GM04504 (cell line): ENCODE data around the gene ISLR.
A peak's percentile ranks its signal among the peaks of the same experiment; 100 is the strongest.

Experiments
- DNase-seq: peaks from one replicate; pipeline ENCODE4 v3.0.0-alpha.2; 2012; ENCODE audit warnings: low read depth

ISLR gene

DNA sequence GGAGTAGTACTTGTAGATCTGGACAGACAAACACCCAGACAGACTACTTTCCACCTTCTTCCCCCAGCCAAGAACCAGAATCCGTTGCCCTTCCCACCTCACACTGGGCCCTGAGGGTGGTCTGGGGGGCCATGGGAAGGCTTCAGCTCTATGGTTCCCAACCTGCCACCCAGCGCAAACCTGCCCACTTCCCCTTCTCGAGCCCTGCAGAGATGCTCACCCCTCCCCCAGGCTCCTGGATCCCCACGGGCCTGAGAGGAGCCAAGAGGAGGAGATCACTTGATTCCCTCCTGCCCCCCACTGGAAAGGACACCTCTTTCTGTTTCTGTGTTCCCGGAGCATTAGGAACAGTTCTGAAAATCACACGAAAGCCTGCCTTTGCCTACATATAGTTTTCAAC, 20.4 kb downstream of the ISLR start:
- DNase-seq = no peak

DNA sequence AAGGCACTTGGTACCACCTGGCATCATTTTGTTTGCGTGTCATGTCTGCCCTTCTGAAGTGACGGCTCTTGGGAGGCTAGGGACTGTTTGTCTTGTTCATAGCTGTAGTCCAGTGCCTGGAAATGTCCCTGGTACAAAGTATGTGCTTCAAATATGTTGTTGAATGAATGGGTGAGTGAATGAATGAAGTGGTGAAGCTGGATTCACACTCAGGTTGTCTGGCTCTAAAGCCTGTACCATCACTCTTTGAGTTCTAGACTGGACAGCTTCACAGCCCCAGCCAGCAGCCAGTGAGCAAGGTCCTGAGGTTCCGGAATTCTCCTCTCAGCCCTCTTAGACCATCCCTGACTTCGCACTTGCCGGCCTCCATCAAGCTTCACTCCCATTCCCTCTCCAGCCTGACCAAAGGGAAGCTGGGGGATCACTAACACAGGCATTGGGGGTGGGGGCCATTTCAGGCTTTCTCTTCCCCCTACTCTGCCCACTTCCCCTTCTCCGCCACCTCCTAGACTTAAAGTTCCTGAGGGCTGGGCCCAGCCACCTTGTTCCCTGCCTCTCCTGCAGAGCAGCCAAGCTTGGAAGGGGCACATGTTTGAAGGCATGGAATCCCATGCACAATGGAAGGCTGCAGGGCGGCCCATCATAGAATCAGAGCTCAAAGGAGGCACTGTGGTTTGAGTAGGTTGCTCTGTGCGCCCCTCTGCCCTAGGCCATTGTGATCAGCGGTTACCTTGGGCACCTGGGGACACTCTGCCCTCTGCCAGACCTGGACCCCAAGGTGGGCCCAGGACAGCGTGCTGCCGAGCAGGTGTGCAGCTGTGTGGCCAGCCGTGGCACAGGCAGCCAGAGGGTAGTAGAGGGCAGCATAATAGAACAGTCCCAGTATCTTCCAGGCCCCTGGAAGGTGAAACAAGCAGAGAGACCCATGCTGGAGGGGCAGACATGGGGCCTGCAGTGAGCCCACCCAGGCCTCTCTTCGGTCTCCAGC, 21.4 kb downstream of the ISLR start:
- no peak for DNase-seq

- DNase-seq = peak; percentile 90
Observed at GRCh38 chr15:74196175-74196574, 22.7 kb downstream of the ISLR start.

GRCh38 chr15:74197176-74197965, 23.9 kb downstream of the ISLR start:
- DNase-seq = no peak

GRCh38 chr15:74199297-74199652, 25.8 kb downstream of the ISLR start:
- no peak for DNase-seq

DNA sequence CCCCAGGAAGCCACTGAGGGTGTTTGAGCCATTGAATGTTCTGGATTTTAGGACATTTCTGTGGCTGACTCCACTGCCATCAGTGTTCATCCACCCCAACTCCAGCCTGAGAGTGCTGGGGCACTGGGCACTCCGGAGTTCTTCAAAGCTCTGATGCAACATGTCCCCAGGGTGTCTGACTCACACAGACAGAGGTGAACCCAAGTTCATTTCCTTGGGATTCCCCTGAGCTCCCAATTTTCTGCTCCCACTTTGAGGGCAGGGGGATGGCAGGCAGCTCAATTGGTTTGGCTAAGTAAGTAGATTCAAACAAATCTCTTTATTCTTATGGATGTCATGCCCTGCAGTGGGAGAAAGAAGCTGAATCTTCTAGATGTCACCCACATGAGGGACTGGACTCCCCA, 26.9 kb downstream of the ISLR start:
- DNase-seq = peak; percentile 72

- no peak for DNase-seq
Observed at GRCh38 chr15:74200871-74201419, 27.4 kb downstream of the ISLR start.

DNA sequence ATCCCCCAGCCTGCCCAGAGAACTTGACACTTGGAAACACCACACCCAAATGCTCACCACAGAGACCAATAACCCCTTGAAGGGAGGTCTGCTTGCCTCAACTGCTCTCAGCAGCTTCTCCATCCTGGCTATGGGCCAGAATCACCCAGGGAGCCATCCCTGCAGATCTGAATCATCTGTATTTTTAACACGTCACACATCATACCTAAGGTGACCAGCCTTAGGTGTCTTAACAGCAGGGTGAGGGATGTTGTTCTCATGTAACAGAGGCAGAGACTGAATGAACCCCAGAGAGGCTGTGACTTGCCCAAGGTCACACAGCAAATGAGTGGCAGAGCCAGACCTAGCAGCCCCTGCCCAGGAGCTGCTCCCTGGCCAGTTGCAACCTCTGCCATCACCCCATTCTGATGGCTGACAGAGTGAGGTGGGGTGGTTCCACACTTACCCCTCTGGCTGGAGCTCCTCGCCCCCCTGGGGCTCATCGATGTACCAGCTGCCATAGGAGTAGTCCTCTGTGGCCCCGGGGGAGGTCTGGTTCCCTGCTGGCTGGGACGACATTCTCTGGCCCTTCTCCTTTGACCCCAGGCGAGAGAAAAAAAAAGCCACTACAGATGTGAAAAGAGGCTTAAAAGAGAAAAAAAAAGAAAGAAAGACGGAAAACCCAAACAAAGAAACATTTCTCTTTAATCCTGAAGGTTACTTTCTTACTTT, 28.4 kb downstream of the ISLR start:
- no peak for DNase-seq

DNA sequence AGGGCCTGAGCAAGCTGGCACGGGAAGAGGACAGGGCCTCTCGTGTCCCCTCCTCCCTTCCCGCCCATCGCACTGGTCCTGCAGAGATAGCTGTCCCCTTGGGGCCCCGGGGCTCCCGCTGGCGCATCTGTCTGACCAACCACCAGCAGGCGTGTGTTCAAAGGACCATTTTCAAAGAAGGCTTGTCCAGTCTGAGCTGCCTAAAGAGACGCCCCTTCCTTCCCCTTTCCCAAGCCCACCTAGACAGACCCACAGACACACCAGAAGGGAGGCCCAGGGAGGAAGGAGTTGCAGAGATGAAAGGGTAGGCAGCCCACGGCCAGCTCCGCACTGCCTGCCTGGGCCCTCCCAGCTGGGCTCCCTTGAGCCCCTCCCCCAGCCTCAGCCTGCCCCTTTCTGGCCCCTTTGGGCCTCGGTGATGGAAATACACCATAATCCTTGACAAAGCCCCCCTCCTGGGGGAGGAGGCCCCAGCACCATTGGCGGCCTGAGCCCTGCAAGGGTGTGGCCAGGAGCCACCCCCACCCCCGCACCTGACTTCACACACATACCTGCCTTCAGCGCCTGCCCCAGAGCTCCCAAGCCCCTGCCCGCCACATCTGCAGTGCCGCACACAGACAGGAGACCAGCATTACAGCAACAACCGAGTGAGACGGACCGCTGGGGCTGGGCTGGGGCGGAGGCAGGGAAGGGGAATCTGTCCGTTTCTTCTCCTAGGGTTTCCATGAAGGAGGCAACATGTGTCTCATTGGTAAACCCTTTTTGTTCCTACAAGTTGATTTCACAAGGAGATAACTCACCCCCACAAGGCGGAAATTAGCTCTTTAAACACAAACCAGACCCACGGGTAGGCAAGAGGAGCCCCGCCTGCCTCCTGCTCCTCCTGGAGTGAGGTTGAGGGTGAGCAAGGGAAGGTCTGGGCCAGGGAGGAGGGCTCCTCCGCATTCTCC, 29.2 kb downstream of the ISLR start, which contains the start of gene STRA6:
TSS of gene STRA6 (minus strand) at position 336 of the 950 bp plus-strand sequence. CDS start 520 bp downstream, outside the sequence.
- no peak for DNase-seq

DNA sequence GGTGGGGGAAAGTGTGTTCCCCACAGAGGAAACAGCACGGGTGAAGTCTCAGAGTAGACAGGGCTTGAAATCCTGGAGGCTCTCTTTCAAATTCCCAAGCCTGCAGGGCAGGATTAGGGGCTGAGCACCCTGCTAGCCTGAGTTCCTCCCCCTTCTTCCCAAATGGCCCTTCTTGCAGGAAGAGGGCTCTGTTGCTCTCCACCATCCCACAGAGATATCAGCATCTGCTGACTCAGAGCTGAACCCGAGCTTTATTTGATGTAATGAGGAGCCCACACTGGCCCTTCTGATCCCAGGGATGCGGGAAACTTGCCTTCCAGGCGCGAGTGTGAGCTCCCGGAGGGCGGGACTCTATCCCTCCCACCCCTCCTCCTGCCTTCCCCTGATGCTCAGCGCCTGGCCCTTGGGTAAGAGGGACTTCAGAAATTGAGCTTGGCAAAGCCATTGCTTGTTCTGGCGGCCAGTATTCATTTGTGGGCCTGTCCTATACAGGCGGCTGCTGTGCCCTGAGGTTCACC, 30.5 kb downstream of the ISLR start:
- no peak for DNase-seq

DNA sequence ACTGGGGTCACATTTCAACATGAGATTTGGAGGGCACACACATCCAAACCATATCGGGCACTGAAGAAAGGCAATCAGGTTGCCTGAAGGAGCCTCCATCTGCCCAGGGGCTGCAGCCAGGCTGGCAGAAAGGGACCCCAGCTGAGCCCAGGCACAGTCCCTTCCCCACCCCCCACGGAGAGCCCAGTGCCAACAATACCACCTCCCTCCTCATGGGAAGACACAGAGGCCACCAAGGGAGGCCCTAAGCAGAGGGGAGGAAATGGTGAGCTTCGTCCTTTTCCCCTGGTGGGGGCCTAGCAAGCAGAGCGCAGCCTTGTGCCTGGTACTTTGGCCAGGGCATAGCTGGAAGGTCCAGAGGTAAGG, 32.1 kb downstream of the ISLR start:
- no peak for DNase-seq

- no peak for DNase-seq
Observed at GRCh38 chr15:74206801-74207281, 33.3 kb downstream of the ISLR start.

GRCh38 chr15:74207652-74208440, 34.3 kb downstream of the ISLR start:
- no peak for DNase-seq

GRCh38 chr15:74208496-74208895, 35.0 kb downstream of the ISLR start:
- no peak for DNase-seq

- DNase-seq = no peak
Observed at GRCh38 chr15:74208901-74209559, 35.5 kb downstream of the ISLR start.

DNA sequence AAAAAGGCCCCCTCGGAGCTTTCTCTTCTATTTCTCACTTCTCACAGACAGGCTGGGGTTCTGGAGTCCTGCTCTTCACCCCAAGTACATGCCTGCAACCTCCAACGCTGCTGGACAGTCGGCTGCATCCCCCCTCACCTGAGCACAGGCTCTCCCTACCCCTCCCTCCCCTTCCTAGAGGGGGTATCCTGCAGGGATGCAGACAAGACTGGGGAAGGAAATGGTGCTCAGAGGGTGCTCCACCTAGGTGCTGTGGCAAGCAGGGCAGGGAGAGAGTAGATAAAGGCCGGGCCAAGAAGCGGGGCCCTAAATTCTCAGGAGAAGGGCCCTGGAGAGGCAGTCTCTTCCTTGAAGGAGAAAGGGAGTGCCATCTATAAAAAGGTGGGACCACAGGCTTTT, 36.0 kb downstream of the ISLR start:
- no peak for DNase-seq

GRCh38 chr15:74209997-74210671, 36.6 kb downstream of the ISLR start:
- peak; percentile 48 for DNase-seq

DNA sequence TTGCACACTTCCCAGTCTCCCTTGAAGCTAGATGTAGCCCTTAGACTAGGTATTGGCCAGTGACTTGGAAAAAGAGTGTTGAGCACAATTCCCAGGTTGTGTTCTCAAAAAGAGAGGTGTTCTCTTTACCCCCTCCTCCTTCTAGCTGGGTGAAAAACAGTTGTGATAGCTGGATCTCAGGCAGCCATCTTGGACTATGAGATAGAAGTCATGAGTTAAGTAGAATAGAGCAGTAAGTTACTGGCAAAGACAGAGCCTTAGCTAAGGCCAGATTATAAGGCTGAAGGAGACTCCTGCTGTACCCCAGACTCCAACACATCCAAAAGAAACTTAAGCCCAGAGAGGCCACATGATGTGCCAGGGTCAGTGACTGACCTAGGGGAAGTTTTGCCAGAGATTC, 37.2 kb downstream of the ISLR start:
- no peak for DNase-seq

GRCh38 chr15:74211656-74212055, 38.1 kb downstream of the ISLR start:
- DNase-seq = no peak
